HG03108 (cell line): ENCODE measurements around the gene FASTKD1.
"Not testable (repeated sequence)": the region's sequence is repeated elsewhere in the genome, so short reads cannot be mapped to it uniquely, and the experiment has no call there.

ENCODE experiments used
- ATAC-seq: cut with Tn5 transposase; IDR thresholded peaks from one replicate; pipeline ENCODE4 v1.9.1; 2021; ENCODE audit warnings: moderate library complexity; ENCODE audit not compliant: unreplicated experiment

Gene FASTKD1

DNA sequence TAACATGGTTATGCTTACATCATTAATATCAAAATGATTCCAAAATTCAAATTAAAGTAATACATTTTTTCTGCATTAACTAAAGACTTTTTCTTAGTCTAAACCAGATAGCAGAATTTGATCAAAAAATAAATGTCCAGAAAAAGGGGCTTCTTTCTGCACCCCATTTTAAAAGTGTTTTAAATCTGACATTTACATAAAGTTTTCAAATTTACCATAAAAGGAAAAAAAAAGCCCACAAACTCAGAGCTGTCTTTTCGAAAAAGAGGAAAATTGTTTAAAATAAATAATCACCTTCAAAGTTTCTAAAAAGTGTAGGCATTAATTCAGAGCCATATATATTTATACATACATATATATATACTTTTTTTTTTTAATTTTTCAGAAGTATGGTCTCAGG, 1.5 kb downstream of the FASTKD1 start:
- ATAC-seq = no peak

DNA sequence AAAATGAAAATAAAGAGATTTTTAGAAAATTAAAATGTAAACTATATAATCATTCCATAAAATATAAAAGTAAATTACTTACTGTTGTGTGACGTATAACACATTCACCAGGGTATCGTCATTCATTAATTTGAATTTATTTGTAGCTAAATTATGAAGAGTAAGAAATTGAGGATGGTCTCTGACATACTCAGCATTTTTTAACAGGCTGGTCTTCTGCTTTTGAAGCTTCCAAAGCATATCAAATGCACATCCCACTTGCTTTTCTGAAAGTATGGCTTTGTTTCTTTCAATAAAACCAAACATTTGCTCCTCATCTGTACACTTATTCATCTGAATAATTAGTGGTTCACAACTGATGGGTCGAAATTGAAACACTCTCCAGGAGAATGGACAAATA, 2.1 kb downstream of the FASTKD1 start:
- ATAC-seq = no peak

- ATAC-seq = not testable (repeated sequence)
Measured at GRCh38 chr2:169570752-169571151, 2.9 kb downstream of the FASTKD1 start.

- ATAC-seq = no peak
Measured at GRCh38 chr2:169569948-169570347, 3.7 kb downstream of the FASTKD1 start.

GRCh38 chr2:169565686-169566085, 8.0 kb downstream of the FASTKD1 start:
- no peak for ATAC-seq

DNA sequence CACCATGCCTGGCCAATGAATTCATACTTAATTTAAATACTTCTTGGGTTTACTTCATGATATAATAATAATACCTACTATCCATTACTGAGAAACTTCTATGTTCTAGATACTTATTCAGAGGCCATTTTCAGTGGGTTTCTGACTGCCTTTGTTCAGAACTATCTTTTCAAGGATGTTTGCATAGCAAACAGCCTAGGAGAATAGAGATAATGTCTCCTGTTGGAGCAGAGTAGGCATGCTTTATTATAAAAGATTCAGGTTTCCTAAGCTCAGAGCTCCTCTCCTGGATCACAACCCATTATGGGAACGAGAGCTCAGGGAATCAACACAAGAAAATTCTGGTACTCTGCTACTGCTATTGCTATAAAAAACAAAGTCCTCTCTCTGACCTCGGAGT, 11.1 kb downstream of the FASTKD1 start:
- no peak for ATAC-seq

DNA sequence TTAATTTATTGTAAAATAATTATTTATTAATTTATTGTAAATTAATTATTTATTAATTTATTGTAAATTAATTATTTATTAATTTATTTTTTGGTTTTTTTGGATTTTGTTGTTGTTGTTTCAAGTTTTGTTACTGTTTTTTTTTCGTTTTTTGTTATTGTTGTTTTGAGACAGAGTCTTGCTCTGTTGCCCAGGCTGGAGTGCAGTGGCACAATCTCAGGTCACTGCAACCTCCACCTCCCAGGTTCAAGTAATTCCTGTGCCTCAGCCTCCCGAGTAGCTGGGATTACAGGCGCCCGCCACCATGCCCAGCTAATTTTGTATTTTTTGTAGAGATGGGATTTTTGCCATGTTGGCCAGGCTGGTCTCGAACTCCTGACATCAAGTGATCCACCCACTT, 11.6 kb downstream of the FASTKD1 start:
- not testable (repeated sequence) for ATAC-seq

GRCh38 chr2:169561364-169561763, 12.3 kb downstream of the FASTKD1 start:
- no peak for ATAC-seq

DNA sequence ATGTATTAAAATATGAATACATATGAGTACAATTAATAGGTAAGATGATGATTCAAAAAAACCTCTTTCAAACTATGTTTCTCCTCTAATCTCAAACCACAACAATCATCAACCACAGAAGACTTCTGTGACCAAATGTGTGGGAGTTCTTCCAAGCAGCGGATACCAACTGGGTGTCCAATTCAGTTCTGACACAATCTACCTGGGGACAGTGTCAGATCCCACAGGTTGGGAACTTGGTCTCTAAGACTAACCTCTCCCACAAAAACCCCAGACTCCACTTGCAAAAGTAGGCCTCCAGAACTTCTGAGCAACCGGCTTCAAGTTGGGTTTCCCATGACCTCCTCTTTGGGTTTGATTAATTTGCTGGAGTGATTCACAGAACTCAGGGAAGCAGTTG, 26.9 kb downstream of the FASTKD1 start:
- no peak for ATAC-seq

- ATAC-seq = no peak
Measured at GRCh38 chr2:169542433-169542832, 31.2 kb downstream of the FASTKD1 start.

GRCh38 chr2:169540146-169540545, 33.5 kb downstream of the FASTKD1 start:
- ATAC-seq = no peak

- not testable (repeated sequence) for ATAC-seq
Measured at GRCh38 chr2:169539460-169539859, 34.2 kb downstream of the FASTKD1 start.

- ATAC-seq = no peak
Measured at GRCh38 chr2:169528271-169528701, 45.4 kb downstream of the FASTKD1 start.

- ATAC-seq = no peak
Measured at GRCh38 chr2:169526451-169526850, 47.2 kb downstream of the FASTKD1 start.

DNA sequence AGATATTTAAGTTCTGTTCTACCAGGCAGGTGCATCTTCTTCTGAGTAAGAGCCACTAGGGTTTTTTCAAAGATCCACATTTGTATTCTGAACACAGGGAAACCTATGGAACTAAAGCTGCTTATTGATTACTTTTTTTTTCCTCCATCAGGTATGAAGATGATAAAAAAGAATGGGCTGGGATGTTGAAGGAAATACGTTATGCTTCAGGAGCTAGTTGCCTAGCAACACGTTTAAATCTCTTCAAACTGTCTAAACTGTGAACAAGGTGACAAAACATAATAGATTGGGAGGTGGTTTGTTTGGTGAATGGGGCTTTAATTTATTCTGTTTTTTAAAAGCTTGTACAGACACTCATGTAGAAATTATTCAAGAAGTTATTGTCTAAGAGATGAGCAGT, 48.2 kb downstream of the FASTKD1 start:
- ATAC-seq = no peak

DNA sequence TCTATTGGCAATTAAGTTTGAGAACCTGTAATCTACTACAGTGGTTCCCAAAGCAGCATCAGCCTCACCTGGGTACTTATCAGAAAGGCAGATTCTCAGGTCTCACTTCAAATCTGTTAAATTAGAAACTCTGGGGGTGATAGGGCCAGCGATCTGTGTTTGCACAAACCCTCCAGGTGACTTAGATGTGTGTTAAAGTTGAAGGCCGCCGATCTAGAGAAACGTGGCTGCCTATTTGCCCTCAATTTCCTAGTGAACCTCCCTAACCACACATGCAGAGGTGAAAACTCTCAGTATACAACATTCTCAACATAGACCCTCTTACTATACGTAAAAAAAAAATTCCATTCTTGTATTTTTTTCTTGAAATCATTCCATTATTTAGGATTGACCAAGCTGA, 50.0 kb downstream of the FASTKD1 start:
- no peak for ATAC-seq

- ATAC-seq = no peak
Measured at GRCh38 chr2:169520896-169521295, 52.8 kb downstream of the FASTKD1 start.

- not testable (repeated sequence) for ATAC-seq
Measured at GRCh38 chr2:169516488-169516995, 57.1 kb downstream of the FASTKD1 start.

DNA sequence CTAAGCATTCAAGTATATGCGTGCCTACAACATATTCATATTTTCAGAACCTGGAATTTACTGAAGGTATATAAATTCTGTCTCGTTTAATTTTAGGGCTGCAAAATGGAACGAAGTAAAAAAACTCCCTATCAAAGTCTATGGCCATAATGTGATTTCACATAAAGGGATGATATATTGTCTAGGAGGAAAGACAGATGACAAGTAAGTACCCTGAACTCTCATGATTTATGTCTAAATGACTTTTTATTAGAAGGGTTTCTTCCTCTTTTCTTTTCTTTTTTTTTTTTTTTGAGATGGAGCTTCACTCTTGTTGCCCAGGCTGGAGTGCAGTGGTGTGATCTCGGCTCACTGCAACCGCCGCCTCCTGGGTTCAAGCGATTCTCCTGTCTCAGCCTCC, 58.9 kb downstream of the FASTKD1 start:
- not testable (repeated sequence) for ATAC-seq

DNA sequence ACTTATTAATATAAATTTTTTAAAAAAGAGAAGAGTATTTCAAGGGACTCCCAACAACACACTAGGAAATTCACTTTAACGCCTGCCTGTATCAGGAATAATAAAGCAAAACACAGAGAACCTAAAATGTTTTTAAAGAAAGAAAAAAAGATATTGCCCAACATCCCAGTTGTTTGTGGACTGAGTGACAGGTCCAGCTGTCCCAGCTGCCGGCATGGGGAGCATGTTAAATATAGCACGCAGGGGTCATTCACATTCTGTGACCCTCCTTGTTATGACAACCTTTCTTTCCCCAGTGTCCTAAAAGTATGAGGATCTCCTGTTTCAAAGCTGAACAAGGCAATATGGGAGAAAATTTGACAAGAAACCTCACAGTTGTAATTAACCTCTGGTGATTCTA, 59.7 kb downstream of the FASTKD1 start:
- ATAC-seq = no peak

- no peak for ATAC-seq
Measured at GRCh38 chr2:169513094-169513493, 60.6 kb downstream of the FASTKD1 start.

DNA sequence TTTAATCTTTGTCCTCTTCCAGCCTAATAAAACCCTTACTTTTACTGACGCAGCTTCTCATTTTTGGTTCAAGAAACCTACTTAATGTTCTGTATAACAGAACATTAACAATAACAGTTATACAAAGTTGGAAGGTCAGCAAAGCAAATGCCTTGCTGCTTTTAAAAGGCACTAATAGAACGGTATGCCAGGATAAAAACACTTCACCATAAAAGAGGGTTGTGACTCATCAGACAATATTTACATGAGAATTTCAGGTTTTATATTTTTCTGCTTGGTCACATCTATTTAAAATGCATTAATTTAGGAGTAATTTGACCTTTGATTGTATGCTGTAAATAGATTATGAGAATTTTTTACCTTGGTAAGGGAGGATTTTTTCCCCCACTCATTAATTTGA, 61.1 kb downstream of the FASTKD1 start:
- ATAC-seq = no peak

DNA sequence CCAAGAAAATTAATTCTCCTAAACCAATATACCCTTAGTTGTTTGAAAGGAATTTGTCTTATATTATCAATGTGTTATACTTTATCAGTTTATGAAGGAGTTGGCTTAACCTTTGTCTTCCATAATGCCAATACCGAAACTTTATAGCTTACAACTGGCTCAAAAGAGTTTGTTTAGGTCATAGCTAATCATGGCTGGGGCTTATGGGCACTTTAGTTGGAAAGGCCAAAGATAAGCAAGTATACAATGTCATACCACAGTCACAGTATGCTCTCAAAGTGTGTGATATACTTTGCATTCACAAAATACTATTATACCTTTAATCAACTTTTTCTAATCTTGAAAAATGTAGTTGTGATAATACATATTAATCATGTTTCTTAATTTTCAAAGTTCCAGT, 61.8 kb downstream of the FASTKD1 start:
- no peak for ATAC-seq

GRCh38 chr2:169510496-169510895, 63.2 kb downstream of the FASTKD1 start:
- ATAC-seq = no peak
